Activated CD8-positive, alpha-beta memory T cell treated with anti-CD3 and anti-CD28 coated beads, Interleukin-2, amount 50 U/mL, for 4 hours (primary cell): ENCODE measurements around the gene STXBP2.

Experiments
- DNase-seq: peaks from one replicate; pipeline ENCODE4 v3.0.0-alpha.2; 2020

Gene STXBP2

GRCh38 chr19:7681340-7682174 is 44.6 kb downstream of the STXBP2 start:
- DNase-seq: peak; percentile 79

GRCh38 chr19:7682175-7682855 is 45.4 kb downstream of the STXBP2 start:
- DNase-seq: no peak

GRCh38 chr19:7685546-7686445 is 48.9 kb downstream of the STXBP2 start:
- DNase-seq: no peak

- DNase-seq: no peak
Observed at GRCh38 chr19:7687177-7687576, 50.3 kb downstream of the STXBP2 start.

GRCh38 chr19:7689165-7689564 is 52.3 kb downstream of the STXBP2 start:
- no peak for DNase-seq

- DNase-seq: no peak
Observed at GRCh38 chr19:7690779-7691258, 53.9 kb downstream of the STXBP2 start.

- no peak for DNase-seq
Observed at GRCh38 chr19:7691497-7691896, 54.6 kb downstream of the STXBP2 start.

GRCh38 chr19:7692417-7693088 is 55.6 kb downstream of the STXBP2 start:
- no peak for DNase-seq

- DNase-seq: no peak
Observed at GRCh38 chr19:7694499-7694898, 57.6 kb downstream of the STXBP2 start.
